ENCODE measurements around the gene NKX2-4. TPM values are rescaled to one million over a fixed set of nuclear protein-coding genes. Genes with fewer than 3 reads are reported as not detected.
"Not testable (repeated sequence)": the region's sequence is repeated elsewhere in the genome, so short reads cannot be mapped to it uniquely, and the experiment has no call there.

Gene NKX2-4
- total RNA-seq, 4 donors from 2014 or later = not detected

- no peak for DNase-seq (ENCODE audit: low spot score in 2 of 2)
- WGBS, 2 donors = 78 to 89% methylated on average over 2 of the region's 2 CpGs
- intact Hi-C loops (cut with DNase I; ENCODE audit: low total_unique reads) = no loop called here
- TF ChIP-seq POLR2A (IDR thresholded peaks at IDR 0.05) (no peak), CTCF (IDR thresholded peaks at IDR 0.05) (no peak)
- H3K4me3 ChIP-seq (ENCODE audit: low read depth, poor library complexity, severe bottlenecking) = no peak overlapping the region
Measured at GRCh38 chr20:21433329-21433890, 36.1 kb upstream of the NKX2-4 start.

GRCh38 chr20:21432911-21433310 is 35.6 kb upstream of the NKX2-4 start:
- no peak for DNase-seq (ENCODE audit: low spot score in 2 of 2)
- 88 to 89% methylated on average over 4 of the region's 4 CpGs for WGBS, 2 donors

DNA sequence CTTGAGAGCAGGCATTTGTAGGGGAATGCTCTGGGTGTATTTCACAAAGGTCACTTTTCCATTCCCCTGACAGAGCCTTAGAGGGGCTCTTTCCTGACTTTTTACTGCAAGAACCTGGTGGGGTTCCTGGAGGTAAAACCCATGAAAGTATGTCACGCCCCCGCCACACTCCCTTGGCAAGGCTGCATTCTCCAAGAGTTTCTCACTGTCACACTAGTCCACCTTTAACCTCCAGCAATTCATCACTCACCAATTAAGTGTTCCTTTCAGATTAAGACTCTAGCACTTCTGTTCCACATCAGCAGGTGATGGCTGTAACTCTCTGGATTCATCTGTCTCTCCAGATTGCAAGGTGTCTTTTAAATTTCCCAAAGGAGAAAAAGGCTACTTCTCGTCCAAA is 32.7 kb upstream of the NKX2-4 start:
- intact Hi-C loops (cut with DNase I; ENCODE audit: low total_unique reads) = no loop called here
- H3K4me3 ChIP-seq (ENCODE audit: low read depth, poor library complexity, severe bottlenecking) = no peak overlapping the region
- WGBS, 2 donors = 64 to 77% methylated on average over 3 of the region's 3 CpGs
- DNase-seq (ENCODE audit: low spot score in 2 of 2) = no peak
- TF ChIP-seq POLR2A (IDR thresholded peaks at IDR 0.05) (no peak), CTCF (IDR thresholded peaks at IDR 0.05) (no peak)

More at GRCh38 chr20:21432911-21433310, 35.6 kb upstream of the NKX2-4 start:
- no peak overlapping the region for H3K4me3 ChIP-seq (ENCODE audit: low read depth, poor library complexity, severe bottlenecking)
- intact Hi-C loops (cut with DNase I; ENCODE audit: low total_unique reads) = no loop called here
- TF ChIP-seq CTCF (IDR thresholded peaks at IDR 0.05) (no peak), POLR2A (IDR thresholded peaks at IDR 0.05) (no peak)

DNA sequence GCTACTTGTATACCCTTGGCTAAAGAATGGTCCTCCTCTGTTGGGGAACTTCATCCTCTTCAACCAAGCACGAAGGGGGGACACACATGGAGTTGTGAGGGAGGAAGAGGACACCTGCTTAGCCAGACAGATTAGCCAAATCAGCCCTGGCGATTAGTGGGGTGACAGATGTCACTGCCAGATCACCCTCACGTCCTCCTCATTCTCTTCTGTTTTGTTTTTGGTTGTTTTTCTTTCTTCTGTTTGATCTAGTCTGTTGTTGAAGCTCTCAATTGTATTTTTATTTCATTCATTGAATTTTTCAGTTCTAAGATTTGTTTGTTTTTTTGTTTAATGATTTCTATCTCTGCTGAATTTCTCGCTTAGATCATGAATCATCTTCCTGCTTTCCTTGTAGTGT is 27.5 kb upstream of the NKX2-4 start:
- whole genome bisulfite sequencing, 2 donors = 66 to 77% methylated on average over 4 of the region's 4 CpGs
- intact Hi-C loops (cut with DNase I; ENCODE audit: low total_unique reads) = no loop called here
- no peak overlapping the region for H3K4me3 ChIP-seq (ENCODE audit: low read depth, poor library complexity, severe bottlenecking)
- no peak for TF ChIP-seq POLR2A (IDR thresholded peaks at IDR 0.05)
- TF ChIP-seq CTCF (IDR thresholded peaks at IDR 0.05) = no peak
- DNase-seq (ENCODE audit: low spot score in 2 of 2) = no peak

DNA sequence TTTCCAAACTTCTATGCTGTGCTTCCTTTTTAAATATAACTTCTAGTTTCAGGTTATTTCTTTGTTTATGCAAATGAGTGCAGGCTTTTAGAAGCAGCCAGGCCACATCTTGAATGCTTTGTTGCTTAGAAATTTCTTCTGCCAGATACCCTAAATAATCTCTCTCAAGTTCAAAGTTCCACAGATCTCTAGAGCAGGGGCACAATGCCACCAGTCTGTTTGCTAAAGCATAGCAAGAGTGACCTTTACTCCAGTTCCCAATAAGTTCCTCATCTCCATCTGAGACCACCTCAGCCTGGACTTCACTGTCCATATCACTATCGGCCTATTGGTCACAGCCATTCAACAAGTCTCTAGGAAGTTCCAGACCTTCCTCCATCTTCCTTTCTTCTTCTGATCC is 26.4 kb upstream of the NKX2-4 start:
- DNase-seq (ENCODE audit: low spot score in 2 of 2); intact Hi-C loops (cut with DNase I; ENCODE audit: low total_unique reads); H3K4me3 ChIP-seq (ENCODE audit: low read depth, poor library complexity, severe bottlenecking): not testable (repeated sequence)
- WGBS, 2 donors = 92 to 100% methylated on average over 1 of the region's 1 CpG

- 88% methylated on average over 4 of the region's 4 CpGs for WGBS, 2 donors
- no peak for TF ChIP-seq POLR2A (IDR thresholded peaks at IDR 0.05)
- no peak for TF ChIP-seq CTCF (IDR thresholded peaks at IDR 0.05)
- intact Hi-C loops (cut with DNase I; ENCODE audit: low total_unique reads) = no loop called here
- H3K4me3 ChIP-seq (ENCODE audit: low read depth, poor library complexity, severe bottlenecking) = no peak overlapping the region
- DNase-seq (ENCODE audit: low spot score in 2 of 2) = no peak
Measured at GRCh38 chr20:21421601-21422236, 24.4 kb upstream of the NKX2-4 start.

DNA sequence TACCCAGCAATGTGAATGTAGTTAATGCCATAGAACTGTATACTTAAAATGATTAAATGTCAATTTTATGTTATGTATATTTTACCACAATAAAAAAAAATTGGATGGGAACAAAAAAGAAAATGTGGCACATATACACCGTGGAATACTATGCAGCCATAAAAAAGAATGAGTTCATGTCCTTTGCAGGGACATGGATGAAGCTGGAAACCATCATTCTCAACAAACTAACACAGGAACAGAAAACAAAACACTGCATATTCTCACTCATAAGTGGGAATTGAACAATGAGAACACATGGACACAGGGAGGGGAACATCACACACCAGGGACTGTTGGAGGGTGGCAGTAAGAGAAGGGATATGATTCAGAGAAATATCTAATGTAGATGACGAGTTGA is 21.8 kb upstream of the NKX2-4 start:
- 67 to 79% methylated on average over 2 of the region's 2 CpGs for WGBS, 2 donors
- DNase-seq (ENCODE audit: low spot score in 2 of 2); intact Hi-C loops (cut with DNase I; ENCODE audit: low total_unique reads); H3K4me3 ChIP-seq (ENCODE audit: low read depth, poor library complexity, severe bottlenecking): not testable (repeated sequence)

DNA sequence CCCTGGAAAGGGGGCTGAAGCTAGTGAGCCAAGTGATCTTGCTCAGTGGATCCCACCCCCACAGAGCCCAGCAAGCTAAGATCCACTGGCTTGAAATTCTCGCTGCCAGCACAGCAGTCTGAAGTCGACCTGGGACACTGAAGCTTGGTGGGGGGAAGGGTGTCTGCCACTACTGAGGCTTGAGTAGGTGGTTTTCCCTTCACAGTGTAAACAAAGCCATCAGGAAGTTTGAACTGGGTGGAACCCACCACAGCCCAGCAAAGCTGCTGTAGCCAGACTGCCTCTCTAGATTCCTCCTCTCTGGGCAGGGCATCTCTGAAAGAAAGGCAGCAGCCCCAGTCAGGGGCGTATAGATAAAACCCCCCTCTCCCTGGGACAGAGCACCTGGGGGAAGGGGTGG is 16.7 kb upstream of the NKX2-4 start:
- H3K4me3 ChIP-seq (ENCODE audit: low read depth, poor library complexity, severe bottlenecking); DNase-seq (ENCODE audit: low spot score in 2 of 2); intact Hi-C loops (cut with DNase I; ENCODE audit: low total_unique reads): not testable (repeated sequence)
- WGBS, 2 donors = 45 to 56% methylated on average over 2 to 3 of the region's 3 CpGs
